HG02571 (cell line): ENCODE measurements around the gene DTHD1.
A peak's percentile ranks its signal among the peaks of the same experiment; 100 is the strongest.

ENCODE experiments used
- ATAC-seq: cut with Tn5 transposase; IDR thresholded peaks from one replicate; pipeline ENCODE4 v1.9.1; 2021; ENCODE audit warnings: mild to moderate bottlenecking, moderate library complexity; ENCODE audit not compliant: unreplicated experiment

DTHD1 gene

GRCh38 chr4:36269101-36269500 lies 12.3 kb upstream of the DTHD1 start:
- ATAC-seq, result peak; percentile 58

GRCh38 chr4:36269533-36270173 lies 11.8 kb upstream of the DTHD1 start:
- ATAC-seq, result no peak

- ATAC-seq, result no peak
These were observed 8.1 kb upstream of the DTHD1 start for GRCh38 chr4:36273276-36273675.

- ATAC-seq, result no peak
These were observed 7.3 kb upstream of the DTHD1 start for GRCh38 chr4:36274158-36274557.

- no peak for ATAC-seq
These were observed 3.9 kb upstream of the DTHD1 start for GRCh38 chr4:36277533-36277932.

- no peak for ATAC-seq
These were observed 2.6 kb upstream of the DTHD1 start for GRCh38 chr4:36278789-36279188.

- no peak for ATAC-seq
These were observed 861 bp upstream of the DTHD1 start for GRCh38 chr4:36280555-36280954.

- no peak for ATAC-seq
These were observed 1.2 kb downstream of the DTHD1 start for GRCh38 chr4:36282503-36283030.

GRCh38 chr4:36283912-36284465 lies 2.6 kb downstream of the DTHD1 start:
- ATAC-seq, result no peak

- peak; percentile 97 for ATAC-seq
These were observed 4.5 kb downstream of the DTHD1 start for GRCh38 chr4:36285784-36286480.

- no peak for ATAC-seq
These were observed 5.1 kb downstream of the DTHD1 start for GRCh38 chr4:36286481-36286871.

GRCh38 chr4:36288731-36289426 lies 7.5 kb downstream of the DTHD1 start:
- no peak for ATAC-seq

- no peak for ATAC-seq
These were observed 9.2 kb downstream of the DTHD1 start for GRCh38 chr4:36290641-36291040.

- ATAC-seq, result no peak
These were observed 11.3 kb downstream of the DTHD1 start for GRCh38 chr4:36292556-36293188.

- no peak for ATAC-seq
These were observed 19.7 kb downstream of the DTHD1 start for GRCh38 chr4:36301127-36301526.

GRCh38 chr4:36303426-36304137 lies 22.2 kb downstream of the DTHD1 start:
- ATAC-seq, result peak; percentile 75

GRCh38 chr4:36304138-36304681 lies 22.8 kb downstream of the DTHD1 start:
- ATAC-seq, result peak; percentile 36

- ATAC-seq, result no peak
These were observed 26.7 kb downstream of the DTHD1 start for GRCh38 chr4:36308150-36308549.

- ATAC-seq, result no peak
These were observed 28.8 kb downstream of the DTHD1 start for GRCh38 chr4:36310216-36310615.

GRCh38 chr4:36310793-36311192 lies 29.4 kb downstream of the DTHD1 start:
- ATAC-seq, result peak; percentile 81
